GM15510 (cell line): ENCODE data around the gene PLXNB3.

Source experiments
- POLR2A ChIP-seq: IDR thresholded peaks from 3 replicates; pipeline ENCODE4 v1.6.1; 2011; ENCODE audit warnings: borderline replicate concordance; ENCODE audit not compliant: insufficient read length; ENCODE audit errors: extremely low read depth

Gene PLXNB3

DNA sequence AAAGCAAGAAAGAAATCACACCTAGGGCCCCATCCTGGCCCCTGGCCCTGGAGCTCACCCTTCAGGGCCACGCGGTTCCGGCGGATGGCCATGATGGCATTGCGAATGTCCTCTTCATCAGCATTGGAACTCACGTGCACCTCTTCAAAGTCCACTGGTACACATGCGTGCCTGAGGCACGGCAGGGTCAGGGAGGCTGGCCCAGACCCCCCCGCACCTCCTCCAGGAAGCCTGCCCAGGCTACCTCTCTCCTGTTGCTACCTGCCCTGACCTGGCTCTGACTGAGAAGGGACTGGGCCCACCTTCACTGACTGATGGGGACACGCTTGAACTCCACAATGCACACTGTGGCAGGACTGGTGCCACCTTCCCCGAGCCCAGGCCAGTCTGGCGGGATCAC is 25.6 kb downstream of the PLXNB3 start:
- no peak for TF ChIP-seq POLR2A

- TF ChIP-seq POLR2A, result no peak
Measured at GRCh38 chrX:153791104-153791852, 27.2 kb downstream of the PLXNB3 start.

GRCh38 chrX:153792368-153792767 is 28.3 kb downstream of the PLXNB3 start:
- no peak for TF ChIP-seq POLR2A

DNA sequence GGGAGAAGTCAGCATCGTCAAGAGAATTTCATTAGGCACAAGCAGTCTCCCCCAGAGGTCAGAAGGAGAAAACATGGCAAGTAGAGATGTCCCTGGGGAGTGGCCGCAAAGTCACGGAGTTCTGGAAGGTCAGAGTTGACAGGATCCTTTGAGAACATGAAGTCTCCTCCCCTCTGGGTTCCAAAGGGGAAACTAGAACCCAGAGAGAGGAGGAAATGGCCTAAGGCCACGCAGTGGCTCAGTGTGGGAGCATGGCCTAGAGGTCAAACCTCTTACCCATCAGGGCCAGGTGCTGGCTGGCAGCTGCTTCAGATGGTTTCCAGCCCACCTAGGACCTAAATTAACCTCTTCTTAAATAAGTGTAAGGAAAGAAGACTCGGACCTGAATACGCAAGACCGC is 29.2 kb downstream of the PLXNB3 start:
- TF ChIP-seq POLR2A, result no peak

DNA sequence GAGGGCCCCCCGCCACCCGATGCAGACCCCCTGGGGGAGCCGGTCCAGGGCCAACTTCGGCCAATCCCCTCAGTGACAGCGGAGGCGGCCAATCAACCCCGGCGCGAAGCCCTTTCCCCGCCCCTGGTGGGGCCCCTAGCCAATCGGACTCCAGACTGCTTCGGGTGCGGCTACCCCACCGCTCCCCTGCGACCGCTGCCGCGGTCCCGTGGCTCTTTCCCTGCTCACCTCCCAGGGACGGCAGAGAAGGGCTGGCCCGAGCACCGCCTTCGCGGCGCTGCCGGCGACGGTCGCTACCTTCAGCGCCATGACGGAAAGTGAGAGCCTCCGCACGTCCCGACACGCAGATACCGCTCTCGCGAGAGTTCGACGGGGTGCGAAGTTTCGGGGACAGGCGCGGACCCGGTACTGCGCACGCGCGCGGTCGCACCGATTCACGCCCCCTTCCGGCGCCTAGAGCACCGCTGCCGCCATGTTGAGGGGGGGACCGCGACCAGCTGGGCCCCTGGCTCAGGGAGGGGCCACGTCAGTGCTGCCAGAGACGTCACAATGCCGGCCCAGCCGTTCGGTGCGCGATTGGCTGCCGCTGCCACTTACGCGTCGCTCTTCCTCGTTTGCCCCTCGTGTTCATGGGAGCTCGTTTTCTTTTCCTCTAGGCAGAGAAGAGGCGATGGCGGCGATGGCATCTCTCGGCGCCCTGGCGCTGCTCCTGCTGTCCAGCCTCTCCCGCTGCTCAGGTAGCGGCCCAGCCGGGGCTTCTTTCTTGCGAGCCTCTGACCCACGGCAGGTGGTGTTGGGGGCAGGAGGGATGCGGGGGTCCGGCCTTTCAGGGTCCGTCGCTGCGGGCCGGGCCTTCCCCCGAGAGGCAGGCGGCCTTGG is 30.2 kb downstream of the PLXNB3 start, which contains the start of the genes IDH3G and SSR4:
TSS of gene IDH3G (minus strand) at position 358 of the 879 bp plus-strand sequence. CDS start at position 309, 49 bp downstream.
TSS of gene SSR4 (plus strand) at position 651 of the 879 bp plus-strand sequence. CDS start at position 671, 20 bp downstream.
- TF ChIP-seq POLR2A, result peak; percentile 61

DNA sequence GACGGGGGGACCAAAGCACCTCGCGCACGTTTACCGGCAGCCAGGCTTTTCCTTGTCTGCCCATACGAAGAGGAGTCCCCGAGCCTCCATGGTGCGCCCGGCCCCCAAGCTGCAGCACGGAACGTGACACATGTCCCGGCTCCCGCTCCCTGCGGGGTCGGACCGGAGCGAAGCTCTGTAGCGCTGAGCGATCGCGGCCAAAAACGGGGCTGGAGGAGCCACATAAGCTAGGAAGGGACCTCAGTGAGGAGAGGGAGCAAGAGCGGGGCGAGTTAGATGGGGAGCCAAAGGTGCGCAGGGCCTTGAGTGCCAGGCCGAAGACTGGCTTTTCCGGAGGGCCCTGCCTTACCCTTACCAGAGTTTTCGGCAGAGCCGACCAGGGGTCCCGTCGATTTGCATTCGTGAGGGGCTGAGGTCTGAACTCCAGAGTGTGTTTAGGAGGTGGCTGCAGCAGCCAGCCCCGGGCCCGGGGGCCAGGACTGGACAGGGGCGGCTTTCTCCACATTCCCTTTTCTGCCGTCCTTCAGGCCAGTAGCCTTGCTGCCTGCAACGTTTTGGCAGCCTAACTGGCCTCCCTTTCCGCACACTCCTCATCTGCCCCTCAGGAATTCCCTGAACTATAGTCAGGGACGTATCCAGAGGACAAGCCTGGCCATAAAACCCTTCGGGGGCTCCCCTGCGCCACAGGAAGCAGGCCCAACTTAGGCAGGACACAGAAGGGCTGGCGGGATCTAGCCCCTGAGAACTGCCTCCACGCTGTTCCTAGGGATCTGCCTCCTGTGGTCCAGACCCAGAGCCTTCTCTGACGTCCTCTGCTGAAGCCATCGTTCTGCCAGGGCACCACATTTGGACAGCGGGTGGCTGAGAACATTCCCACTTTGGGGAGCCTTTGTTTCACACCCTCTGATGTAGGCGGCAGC is 31.1 kb downstream of the PLXNB3 start:
- TF ChIP-seq POLR2A, result no peak

GRCh38 chrX:153797415-153798015 is 33.5 kb downstream of the PLXNB3 start:
- TF ChIP-seq POLR2A, result no peak

DNA sequence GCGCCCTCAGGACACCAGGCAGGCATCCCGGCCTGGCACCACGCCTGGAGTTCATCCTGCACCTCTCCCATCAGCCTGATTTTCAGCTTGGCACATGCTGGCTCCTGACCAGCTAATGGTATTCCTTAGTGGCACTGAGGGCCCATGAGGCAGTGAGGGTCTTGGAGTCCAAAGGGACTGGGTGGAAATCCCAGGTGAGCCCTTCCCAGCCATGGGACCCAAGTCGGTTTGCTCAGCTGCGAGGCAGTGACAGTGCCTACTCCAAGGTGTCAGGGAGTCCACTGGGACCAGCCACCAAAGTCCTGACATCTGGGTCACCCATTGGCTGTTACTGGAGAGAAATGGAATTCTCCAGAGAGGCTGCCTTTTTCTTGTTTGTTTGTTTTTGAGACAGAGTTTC is 35.3 kb downstream of the PLXNB3 start:
- TF ChIP-seq POLR2A, result no peak

DNA sequence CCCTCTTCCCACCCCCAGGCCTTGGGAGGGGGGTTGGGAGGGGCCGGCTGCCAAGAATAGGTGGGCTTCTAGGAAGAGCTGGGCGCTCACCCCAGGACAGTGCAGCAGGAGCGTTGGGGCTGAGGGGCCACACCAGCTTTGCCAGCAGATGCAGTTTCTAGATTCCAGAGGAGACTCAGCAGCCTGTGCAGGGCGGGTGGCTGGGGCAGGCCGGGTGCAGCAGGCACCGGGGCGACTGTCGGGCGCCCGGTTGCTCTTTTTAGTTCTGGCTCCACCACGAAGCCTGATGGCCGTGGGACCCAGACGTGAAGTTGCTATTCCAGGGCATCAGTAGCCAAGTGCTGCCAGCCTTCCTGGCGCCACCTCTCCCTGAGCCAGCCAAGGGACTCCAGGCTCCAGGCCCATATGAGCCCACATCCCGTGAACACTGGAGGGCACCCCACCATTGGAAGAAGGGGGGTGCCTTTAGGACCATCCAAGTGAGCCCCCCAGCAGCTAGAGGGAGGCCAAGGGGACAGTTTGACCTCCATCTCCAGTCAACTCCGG is 36.2 kb downstream of the PLXNB3 start:
- TF ChIP-seq POLR2A, result no peak

- no peak for TF ChIP-seq POLR2A
Measured at GRCh38 chrX:153800746-153801145, 36.7 kb downstream of the PLXNB3 start.

DNA sequence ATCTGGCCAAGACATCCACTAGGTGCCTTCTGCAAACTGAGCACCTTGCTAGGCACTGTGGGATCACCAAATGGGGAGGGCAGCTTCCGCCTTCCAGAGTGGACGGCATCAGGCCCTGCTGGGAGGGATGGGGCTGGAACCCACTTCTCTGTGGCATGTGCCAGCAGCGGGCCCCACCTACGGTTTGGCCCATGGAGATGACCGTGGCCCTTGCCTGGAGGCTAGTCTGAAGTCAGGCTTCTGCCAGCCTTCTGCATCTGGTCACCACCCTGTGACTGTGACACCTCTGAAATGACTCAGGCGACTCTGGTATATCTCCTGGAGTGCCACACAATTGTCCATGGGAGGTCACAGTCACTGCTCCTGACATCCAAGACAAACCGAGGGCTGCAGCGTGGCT is 37.6 kb downstream of the PLXNB3 start:
- TF ChIP-seq POLR2A, result no peak

- no peak for TF ChIP-seq POLR2A
Measured at GRCh38 chrX:153802513-153803045, 38.5 kb downstream of the PLXNB3 start.
